HG03558 (cell line): ENCODE measurements around the gene LSS.
"Not testable (repeated sequence)": the region's sequence is repeated elsewhere in the genome, so short reads cannot be mapped to it uniquely, and the experiment has no call there.

Source experiments
- ATAC-seq: cut with Tn5 transposase; IDR thresholded peaks from one replicate; pipeline ENCODE4 v1.9.1; 2021; ENCODE audit warnings: moderate number of reproducible peaks; ENCODE audit not compliant: unreplicated experiment; ENCODE audit errors: extremely low read depth

Gene LSS

DNA sequence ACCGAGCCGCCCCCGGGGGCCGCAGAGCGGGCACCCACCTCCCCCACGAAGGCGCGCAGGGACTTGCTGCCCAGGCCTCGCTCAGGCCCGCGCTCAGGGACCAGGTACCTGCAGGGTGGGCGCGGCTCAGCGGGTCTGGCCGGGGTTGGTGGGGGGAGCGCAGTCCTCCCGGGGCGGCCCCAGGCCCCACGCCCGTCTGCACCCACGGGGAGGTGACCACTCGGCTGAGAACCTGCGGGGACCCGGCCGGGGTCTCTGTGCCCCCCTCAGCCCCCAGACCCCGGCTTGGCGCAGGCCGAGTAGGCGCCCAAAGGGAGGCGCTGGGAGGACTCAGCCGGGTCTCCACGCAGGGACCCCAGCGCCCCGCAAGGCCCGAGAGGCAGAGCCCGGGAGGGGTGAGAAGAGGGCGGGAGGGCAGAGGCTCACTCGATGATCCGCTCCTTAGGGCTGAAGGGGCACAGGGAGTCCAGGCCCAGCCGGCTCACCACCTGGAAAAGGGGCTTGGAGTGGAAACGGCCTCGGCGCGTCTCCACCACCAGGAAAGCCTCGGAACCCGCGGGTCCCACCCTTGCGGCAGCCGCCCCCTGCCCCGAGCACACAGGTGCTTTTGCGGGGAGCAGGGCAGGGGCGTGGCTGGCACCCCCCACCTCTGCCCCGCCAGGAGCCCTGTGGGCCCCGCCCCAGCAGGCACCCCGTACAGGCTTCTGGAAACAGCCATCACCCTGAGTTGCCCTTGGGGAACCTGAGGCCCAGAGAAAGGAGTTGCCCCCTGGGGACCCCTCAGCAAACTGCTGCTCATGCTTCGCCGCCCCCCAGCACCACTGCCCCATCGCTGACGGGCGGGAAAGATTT, 82.5 kb downstream of the LSS start:
- no peak for ATAC-seq

DNA sequence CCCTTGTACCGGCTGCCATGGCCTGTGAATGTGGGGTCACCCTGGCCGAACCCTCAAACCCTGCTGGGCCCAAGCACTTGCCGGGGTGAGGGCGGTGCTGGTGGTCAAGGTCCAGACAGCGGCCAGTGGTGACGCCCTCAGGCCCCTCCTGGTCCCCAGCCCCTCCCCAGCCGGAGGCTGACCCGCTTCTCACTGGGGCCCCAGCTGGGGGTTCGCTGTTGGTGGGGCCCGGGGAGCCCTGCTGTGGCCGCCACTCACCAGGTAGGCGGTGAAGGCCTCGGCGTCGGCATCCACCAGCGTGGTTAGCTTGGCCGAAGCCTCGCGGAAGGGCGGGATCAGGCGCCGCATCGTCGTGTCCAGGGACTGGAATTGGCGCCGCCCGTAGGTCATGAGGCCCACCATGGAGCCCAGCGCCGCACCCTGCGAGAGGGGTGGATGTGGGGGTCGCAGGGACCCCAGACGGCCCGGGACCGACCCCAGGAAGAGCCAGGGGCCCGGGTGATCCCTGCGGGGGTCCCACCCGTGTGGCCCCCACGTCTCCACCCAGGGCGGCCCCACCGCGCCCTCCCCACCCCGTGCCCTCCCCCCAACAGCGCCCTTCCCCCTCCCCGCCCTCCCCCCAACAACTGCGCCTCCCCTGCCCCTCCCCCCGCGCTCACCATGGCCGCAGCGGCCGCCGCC, 83.3 kb downstream of the LSS start:
- ATAC-seq: no peak

DNA sequence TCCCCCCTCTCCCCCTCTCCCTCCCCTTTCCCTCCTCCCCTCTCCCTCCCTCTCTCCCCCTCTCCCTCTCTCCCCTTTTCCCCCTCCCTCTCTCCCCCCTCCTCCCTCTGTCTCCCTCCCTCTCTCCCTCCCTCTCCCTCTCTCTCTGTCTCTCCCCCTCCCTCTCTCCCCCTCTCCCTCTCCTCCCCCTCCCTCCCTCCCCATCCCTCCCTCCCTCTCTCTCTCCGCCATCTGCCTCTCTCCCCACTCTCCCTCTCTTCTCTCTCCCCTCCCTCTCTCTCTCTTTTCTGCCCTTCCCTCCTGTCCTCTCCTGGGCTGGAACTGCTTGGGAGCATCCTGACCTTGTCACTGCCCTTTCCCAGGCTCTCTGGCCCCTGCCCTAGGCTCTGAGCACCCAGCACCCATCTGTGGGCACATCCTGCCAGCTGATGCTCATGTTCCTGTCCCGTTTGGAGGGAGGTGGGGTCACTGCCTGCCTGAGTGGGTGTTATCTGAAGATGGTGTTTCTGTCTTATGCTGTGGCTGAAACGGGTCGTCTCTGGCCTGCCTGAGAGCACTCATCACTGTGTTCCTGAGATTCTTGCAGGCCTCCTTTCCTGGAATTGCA, 84.0 kb downstream of the LSS start:
- ATAC-seq: no peak

DNA sequence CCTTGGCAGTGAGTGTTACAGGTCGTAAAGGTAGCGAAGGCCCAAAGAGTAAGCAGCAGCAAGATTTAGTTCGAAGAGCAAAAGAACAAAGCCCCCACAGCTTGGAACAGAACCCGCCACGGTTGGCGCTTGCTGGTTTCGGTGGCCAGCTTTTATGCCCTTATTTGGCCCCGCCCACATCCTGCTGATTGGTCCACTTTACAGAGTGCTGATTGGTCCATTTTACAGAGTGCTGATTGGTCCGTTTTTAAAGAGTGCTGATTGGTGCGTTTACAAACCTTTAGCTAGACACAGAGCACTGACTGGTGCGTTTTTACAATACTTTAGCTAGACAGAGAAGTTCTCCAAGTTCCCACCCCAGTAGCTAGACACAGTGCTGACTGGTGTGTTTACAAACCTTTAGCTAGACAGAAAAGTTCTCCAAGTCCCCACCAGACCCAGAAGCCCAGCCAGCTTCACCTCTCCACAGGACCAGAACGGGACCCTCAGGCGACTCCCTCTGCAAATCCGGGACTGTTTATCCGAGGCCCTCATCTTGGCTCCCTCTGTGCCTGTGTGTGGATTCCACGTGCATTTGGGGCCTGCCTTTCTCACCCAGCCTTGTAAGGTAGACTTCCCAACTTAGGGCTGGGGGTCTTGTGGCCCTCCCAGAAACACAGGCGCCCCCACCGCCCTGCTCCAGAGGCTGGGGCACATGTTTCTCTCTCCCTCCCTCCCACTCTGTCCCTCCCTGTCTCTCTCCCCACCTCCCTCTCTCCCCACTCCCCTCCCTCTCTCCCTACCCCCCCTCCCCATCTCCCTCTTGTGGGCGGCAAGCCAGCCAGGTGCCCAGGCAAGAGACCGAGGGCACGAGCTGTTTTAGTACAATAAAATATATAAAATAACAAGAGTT, 85.7 kb downstream of the LSS start:
- no peak for ATAC-seq

DNA sequence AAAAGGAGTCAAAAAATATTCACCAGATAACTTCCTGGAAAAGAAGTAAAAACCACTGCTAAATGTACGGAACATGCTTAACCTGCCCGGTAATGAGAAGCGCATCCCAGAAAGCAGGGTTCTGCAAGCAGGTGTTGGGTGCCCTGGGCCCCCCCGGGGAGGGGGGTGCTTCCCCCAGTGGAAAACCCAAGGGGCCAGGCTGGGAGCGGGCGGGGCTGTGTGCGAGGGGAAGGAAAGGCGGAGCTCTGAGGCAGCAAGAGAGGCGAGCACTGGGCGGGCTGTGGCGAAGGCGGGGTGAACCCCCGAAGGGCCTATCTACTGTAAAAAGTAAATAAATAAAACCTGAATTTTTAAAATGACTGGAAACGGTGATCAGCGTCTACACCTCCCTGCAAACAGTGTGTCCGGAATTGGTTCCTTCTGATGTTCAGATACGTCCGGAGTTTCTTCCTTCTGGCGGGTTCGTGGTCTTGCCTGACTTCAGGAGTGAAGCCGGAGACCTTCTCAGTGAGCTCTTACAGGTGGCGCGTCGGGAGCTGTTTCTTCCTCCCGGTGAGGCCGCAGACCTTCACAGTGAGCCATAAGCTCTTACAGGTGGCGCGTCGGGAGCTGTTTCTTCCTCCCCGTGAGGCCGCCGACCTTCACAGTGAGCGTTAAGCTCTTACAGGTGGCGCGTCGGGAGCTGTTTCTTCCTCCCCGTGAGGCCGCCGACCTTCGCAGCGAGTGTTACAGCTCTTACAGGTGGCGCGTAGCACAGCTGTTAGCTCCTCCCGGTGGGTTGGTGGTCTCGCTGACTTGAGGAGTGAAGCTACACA, 86.6 kb downstream of the LSS start:
- no peak for ATAC-seq

DNA sequence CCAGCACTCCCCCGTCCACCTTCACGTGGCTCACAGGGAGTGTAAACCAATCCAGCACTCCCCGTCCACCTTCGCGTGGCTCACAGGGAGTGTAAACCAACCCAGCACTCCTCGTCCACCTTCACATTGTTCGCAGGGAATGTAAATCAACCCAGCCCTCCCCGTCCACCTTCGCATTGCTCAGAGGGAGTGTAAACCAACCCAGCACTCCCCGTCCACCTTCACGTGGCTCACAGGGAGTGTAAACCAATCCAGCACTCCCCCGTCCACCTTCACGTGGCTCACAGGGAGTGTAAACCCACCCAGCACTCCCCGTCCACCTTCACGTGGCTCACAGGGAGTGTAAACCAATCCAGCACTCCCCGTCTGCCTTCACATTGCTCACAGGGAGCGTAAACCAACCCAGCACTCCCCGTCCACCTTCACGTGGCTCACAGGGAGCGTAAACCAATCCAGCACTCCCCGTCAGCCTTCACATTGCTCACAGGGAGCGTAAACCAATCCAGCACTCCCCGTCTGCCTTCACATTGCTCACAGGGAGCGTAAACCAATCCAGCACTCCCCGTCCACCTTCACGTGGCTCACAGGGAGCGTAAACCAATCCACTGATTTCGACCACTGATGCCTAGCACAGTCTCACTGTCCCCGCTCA, 88.1 kb downstream of the LSS start:
- ATAC-seq: not testable (repeated sequence)

DNA sequence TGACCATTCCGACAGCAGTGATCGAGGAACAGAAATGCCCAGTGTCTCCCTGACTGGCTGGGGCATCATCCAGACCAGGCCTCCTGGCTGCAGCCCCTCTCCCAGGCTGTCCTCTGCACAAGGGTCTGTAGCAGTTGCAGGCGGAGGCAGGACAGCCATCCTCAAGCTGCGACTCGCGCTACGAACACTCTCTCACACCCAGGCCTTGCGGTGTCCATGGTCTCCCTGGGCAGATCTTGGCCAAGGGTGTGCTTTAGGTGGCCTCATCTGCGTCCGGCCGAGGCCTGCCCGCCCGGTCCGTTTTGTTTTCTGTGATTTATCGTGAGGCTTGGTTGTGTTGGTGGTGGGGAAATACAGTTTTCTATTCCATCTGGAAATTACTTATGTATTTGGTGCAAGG, 88.9 kb downstream of the LSS start:
- ATAC-seq: no peak

DNA sequence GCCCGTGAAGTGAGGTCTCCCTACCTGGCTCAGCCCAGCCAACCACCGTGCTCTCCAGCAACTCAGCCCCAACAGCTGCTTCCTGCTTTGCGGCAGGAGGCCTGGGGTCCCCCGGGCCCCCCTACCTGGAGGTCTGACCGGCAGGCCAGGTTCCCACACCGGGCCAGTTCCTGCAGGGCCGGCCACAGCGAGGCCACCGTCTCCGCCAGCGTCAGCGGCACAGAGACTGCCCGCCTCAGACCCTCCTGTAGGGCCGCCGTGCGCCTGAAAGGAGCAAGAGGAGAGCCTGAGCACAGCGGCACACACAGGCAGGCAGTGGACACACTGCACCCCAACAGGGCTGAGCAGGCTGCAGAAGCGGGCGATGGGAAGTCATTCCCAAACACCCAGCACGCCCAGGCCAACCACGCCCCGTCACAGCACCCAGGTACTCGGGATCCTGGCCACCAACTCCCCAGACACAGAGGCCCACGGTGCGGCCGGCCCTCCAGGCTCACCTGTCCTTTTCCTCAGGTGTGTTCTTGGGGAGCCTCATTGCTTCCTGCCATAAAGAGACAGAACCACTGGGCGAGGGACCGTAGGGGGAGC, 90.1 kb downstream of the LSS start:
- no peak for ATAC-seq
